ENCODE results near the gene RXRB.

- TF ChIP-seq CTCF (IDR thresholded peaks at IDR 0.05; ENCODE audit: low read length) (no peak), EZH2 (IDR thresholded peaks at IDR 0.05; ENCODE audit: borderline replicate concordance, low read length) (no peak)
Observed at GRCh38 chr6:33211136-33211535, 10.7 kb upstream of the RXRB start.
